Esophagus muscularis mucosa (tissue), 4 donors: ENCODE measurements around the gene DDX46. TPM values are rescaled to one million over a fixed set of nuclear protein-coding genes. Genes with fewer than 3 reads are reported as not detected.
A peak's percentile ranks its signal among the peaks of the same experiment; 100 is the strongest.

Experiments used
- DNase-seq: peaks from one replicate; pipeline ENCODE4 v3.0.0-alpha.2; 2017; ENCODE audit errors: extremely low spot score
- H3K27ac ChIP-seq, 4 donors: fragments of 200-600 bp; sonication (generic); replicated peaks in 1 of 4; 1 replicate in 3 of 4; 2 replicates in 1 of 4; pipeline ENCODE4 v1.5.1; 2016 to 2019; ENCODE audit warnings: mild to moderate bottlenecking in 1 of 4
- H3K27me3 ChIP-seq, 4 donors: fragments of 200-600 bp; sonication (generic); one replicate each; pipeline versions ENCODE4 v1.5.1 to v1.6.0; 2016 to 2019
- H3K36me3 ChIP-seq, 4 donors: fragments of 200-600 bp; sonication (generic); one replicate each; pipeline ENCODE4 v1.5.1; 2016 to 2019
- H3K4me1 ChIP-seq, 4 donors: fragments of 200-600 bp; sonication (generic); one replicate each; pipeline ENCODE4 v1.5.1; 2016 to 2019
- H3K4me3 ChIP-seq, 4 donors: fragments of 200-600 bp; sonication (generic); 1 replicate in 2 of 4; 2 replicates in 2 of 4; pipeline ENCODE4 v1.5.1; 2016 to 2019; ENCODE audit warnings: mild to moderate bottlenecking in 4 of 4, moderate library complexity in 1 of 4
- H3K9me3 ChIP-seq, 4 donors: fragments of 200-600 bp; sonication (generic); 1 replicate in 3 of 4; 2 replicates in 1 of 4; pipeline ENCODE4 v1.5.1; 2016 to 2019
- EP300 ChIP-seq: sonication (generic); formaldehyde crosslinking; IDR thresholded peaks from one replicate; pipeline ENCODE4 v1.6.1; 2017; ENCODE audit warnings: antibody characterized with exemption
- POLR2A ChIP-seq: fragments of 450-650 bp; IDR thresholded peaks from one replicate; pipeline ENCODE4 v1.6.1; 2017; ENCODE audit warnings: antibody characterized with exemption, moderate library complexity, mild to moderate bottlenecking, low read depth
- POLR2AphosphoS5 ChIP-seq, 2 donors: sonication (generic); formaldehyde crosslinking; IDR thresholded peaks; one replicate each; pipeline ENCODE4 v1.6.1; 2017; ENCODE audit warnings: antibody characterized with exemption in 2 of 2
- WGBS: methylation state at CpG from one replicate; pipeline ENCODE4 v1.1.5; 2018; 5-methylcytosine and 5-hydroxymethylcytosine counted together
- intact Hi-C: fragments of 100-400 bp; cut with DNase I; formaldehyde crosslinking; loops from one replicate; pipeline ENCODE4 v1.15.1; 2023
- total RNA-seq, 4 donors: library from RNA; depleted of rRNA; stranded (reverse); fragments of >200 nt; gene quantifications; one replicate each; pipeline versions ENCODE4 v1.1.0 to v1.2.1, GENCODE V29; 2016
- TF ChIP-seq, protein P1 (sequence below), 3 experiments: fragments of 200-600 bp in 2 of 3; fragments of 450-650 bp in 1 of 3; sonication (generic) in 2 of 3; IDR thresholded peaks; one replicate each; pipeline ENCODE4 v1.5.1; 2017 to 2019; ENCODE audit warnings: antibody characterized with exemption in 3 of 3, mild to moderate bottlenecking in 2 of 3, moderate library complexity in 1 of 3

DDX46 gene
- total RNA-seq, 4 donors from 2014 or later: 29.2 to 33.2 (median 30.5) TPM

DNA sequence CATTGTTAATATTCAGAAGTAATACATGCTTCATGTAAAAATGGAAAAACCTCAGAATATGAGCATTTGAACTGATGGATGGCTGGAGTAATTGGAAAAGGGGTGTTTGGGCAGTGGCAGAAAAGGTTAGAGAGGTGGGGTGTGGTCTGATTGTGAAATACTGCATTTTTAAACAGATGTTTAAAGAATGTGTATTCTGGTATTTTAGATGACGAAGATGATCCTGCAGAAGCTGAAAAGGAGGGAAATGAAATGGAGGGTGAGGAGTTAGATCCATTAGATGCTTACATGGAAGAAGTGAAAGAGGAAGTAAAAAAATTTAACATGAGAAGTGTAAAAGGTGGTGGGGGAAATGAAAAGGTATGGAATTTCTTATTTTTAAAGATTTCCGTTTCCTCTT, 18.8 kb downstream of the DDX46 start:
- no peak for DNase-seq
- TF ChIP-seq POLR2AphosphoS5 (IDR thresholded peaks at IDR 0.05) (no peak), EP300 (no peak), POLR2A (no peak)
- TF ChIP-seq, protein P1, sequence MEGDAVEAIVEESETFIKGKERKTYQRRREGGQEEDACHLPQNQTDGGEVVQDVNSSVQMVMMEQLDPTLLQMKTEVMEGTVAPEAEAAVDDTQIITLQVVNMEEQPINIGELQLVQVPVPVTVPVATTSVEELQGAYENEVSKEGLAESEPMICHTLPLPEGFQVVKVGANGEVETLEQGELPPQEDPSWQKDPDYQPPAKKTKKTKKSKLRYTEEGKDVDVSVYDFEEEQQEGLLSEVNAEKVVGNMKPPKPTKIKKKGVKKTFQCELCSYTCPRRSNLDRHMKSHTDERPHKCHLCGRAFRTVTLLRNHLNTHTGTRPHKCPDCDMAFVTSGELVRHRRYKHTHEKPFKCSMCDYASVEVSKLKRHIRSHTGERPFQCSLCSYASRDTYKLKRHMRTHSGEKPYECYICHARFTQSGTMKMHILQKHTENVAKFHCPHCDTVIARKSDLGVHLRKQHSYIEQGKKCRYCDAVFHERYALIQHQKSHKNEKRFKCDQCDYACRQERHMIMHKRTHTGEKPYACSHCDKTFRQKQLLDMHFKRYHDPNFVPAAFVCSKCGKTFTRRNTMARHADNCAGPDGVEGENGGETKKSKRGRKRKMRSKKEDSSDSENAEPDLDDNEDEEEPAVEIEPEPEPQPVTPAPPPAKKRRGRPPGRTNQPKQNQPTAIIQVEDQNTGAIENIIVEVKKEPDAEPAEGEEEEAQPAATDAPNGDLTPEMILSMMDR (IDR thresholded peaks at IDR 0.05): no peak
- H3K27me3 ChIP-seq: no peaks in the 10 kb centered on the region
- H3K36me3 ChIP-seq: peaks cover 61 to 100% (median 96%) of the 10 kb centered on the region in 4 donors
- no peak overlapping the region for H3K4me3 ChIP-seq
- H3K9me3 ChIP-seq: no peaks in the 10 kb centered on the region
- 80% methylated on average over 2 of the region's 2 CpGs for WGBS
- H3K4me1 ChIP-seq: no peaks in the 10 kb centered on the region
- no peak overlapping the region for H3K27ac ChIP-seq
- intact Hi-C loops: loop anchor here (10.0 kb wide), 1 partner anchor 53 kb away; no protein-coding TSS in a partner anchor

- intact Hi-C loops: no loop called here
These were observed 25.8 kb downstream of the DDX46 start for GRCh38 chr5:134784241-134784920.

GRCh38 chr5:134784946-134785620, 26.5 kb downstream of the DDX46 start:
- Histone ChIP-seq H3K4me1 (peaks cover 0 to 9% (median 5%) of the 10 kb centered on the region in 4 donors), H3K4me3 (no peak overlapping the region), H3K36me3 (peaks cover 47 to 99% (median 88%) of the 10 kb centered on the region in 4 donors), H3K27ac (peak overlapping the region in 1 of 4 donors; percentile 40), H3K9me3 (no peaks in the 10 kb centered on the region), H3K27me3 (no peaks in the 10 kb centered on the region)
- DNase-seq: no peak
- 59% methylated on average over 3 of the region's 3 CpGs for WGBS
- intact Hi-C loops: no loop called here
- TF ChIP-seq, protein P1 (IDR thresholded peaks at IDR 0.05): no peak
- TF ChIP-seq POLR2A (no peak), EP300 (no peak), POLR2AphosphoS5 (IDR thresholded peaks at IDR 0.05) (no peak)

More at GRCh38 chr5:134784241-134784920, 25.8 kb downstream of the DDX46 start:
- Histone ChIP-seq H3K27me3 (no peaks in the 10 kb centered on the region), H3K36me3 (peaks cover 45 to 99% (median 90%) of the 10 kb centered on the region in 4 donors), H3K4me1 (peaks cover 0 to 9% (median 5%) of the 10 kb centered on the region in 4 donors), H3K4me3 (no peak overlapping the region), H3K27ac (peak overlapping the region in 1 of 4 donors; percentile 40), H3K9me3 (no peaks in the 10 kb centered on the region)
- TF ChIP-seq, protein P1 (IDR thresholded peaks at IDR 0.05): peak; percentile 14 to 36 (median 34)
- no peak for TF ChIP-seq POLR2A
- TF ChIP-seq EP300: no peak
- DNase-seq: no peak
- 49% methylated on average over 4 of the region's 4 CpGs for WGBS

DNA sequence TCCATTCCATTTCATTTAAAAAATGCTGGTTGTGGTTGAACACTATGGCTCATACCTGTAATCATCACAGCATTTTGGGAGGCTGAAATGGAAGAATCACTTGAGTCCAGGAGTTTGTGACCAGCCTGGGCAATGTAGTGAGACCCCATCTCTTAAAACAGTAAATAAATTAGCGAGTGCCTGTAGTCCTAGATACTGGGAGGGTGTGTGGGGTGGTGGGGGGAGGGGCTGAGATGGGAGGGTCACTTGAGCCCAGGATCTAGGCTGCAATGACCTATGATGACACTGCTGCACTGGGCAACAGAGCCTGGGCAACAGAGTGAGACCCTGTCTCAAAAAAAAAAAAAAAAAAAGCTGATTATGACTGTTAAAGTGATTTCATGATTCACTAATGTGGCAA, 29.1 kb downstream of the DDX46 start:
- no peaks in the 10 kb centered on the region for H3K27me3 ChIP-seq
- H3K4me3 ChIP-seq: no peak overlapping the region
- no peaks in the 10 kb centered on the region for H3K9me3 ChIP-seq
- peaks cover 0 to 9% (median 5%) of the 10 kb centered on the region in 4 donors for H3K4me1 ChIP-seq
- DNase-seq: no peak
- 78% methylated on average over 1 of the region's 1 CpG for WGBS
- no peak overlapping the region for H3K27ac ChIP-seq
- intact Hi-C loops: no loop called here
- TF ChIP-seq POLR2A (no peak), EP300 (no peak), POLR2AphosphoS5 (IDR thresholded peaks at IDR 0.05) (no peak)
- TF ChIP-seq, protein P1 (IDR thresholded peaks at IDR 0.05): no peak
- H3K36me3 ChIP-seq: peaks cover 46 to 100% (median 87%) of the 10 kb centered on the region in 4 donors
